Spinal cord (tissue), 10 donors: ENCODE data around the gene TNIK. TPM values are rescaled to one million over a fixed set of nuclear protein-coding genes. Genes with fewer than 3 reads are reported as not detected.

Source experiments
- DNase-seq, 6 donors: peaks; one replicate each; pipeline versions ENCODE4 v3.0.0 to v3.0.0-alpha.2; 2013 to 2015; ENCODE audit warnings: low spot score in 6 of 6, low read depth in 4 of 6
- H3K27ac ChIP-seq: one replicate; pipeline ENCODE4 v1.5.1; 2013; ENCODE audit warnings: low read depth, low read length, control low read depth
- H3K27me3 ChIP-seq: one replicate; pipeline ENCODE4 v1.6.1; 2013; ENCODE audit warnings: low read length; ENCODE audit not compliant: control insufficient read depth, insufficient read depth
- H3K36me3 ChIP-seq: one replicate; pipeline ENCODE4 v1.6.1; 2013; ENCODE audit warnings: low read length; ENCODE audit not compliant: control insufficient read depth, insufficient read depth
- H3K4me1 ChIP-seq: one replicate; pipeline ENCODE4 v1.6.1; 2013; ENCODE audit warnings: low read length; ENCODE audit not compliant: control insufficient read depth, insufficient read depth
- H3K4me3 ChIP-seq: one replicate; pipeline ENCODE4 v1.5.1; 2013; ENCODE audit warnings: low read depth, low read length, control low read depth
- H3K9me3 ChIP-seq: one replicate; pipeline ENCODE4 v1.6.1; 2013; ENCODE audit warnings: low read length; ENCODE audit not compliant: control insufficient read depth, insufficient read depth
- WGBS: methylation state at CpG from one replicate; pipeline ENCODE4 v1.1.5; 2013; ENCODE audit warnings: missing lambda C conversion rate; ENCODE audit not compliant: insufficient coverage; 5-methylcytosine and 5-hydroxymethylcytosine counted together
- polyA plus RNA-seq, 2 donors: library from polyadenylated mRNA; unstranded; fragments of 120-200 nt; gene quantifications; one replicate each; pipeline ENCODE4 v1.2.1, GENCODE V29; 2013; ENCODE audit not compliant: insufficient read length in 2 of 2
- total RNA-seq, 2 donors: library from RNA; depleted of rRNA in 1 of 2; stranded (reverse); fragments of 120-200 nt in 1 of 2; fragments of >200 nt in 1 of 2; gene quantifications; one replicate each; pipeline versions ENCODE4 v1.2.3 to v1.2.4, GENCODE V29; 2013 to 2014
- donor health status: healthy.

Gene TNIK
- total and polyA plus RNA-seq, 4 donors = 38.3 to 105 (median 88.5) TPM

DNA sequence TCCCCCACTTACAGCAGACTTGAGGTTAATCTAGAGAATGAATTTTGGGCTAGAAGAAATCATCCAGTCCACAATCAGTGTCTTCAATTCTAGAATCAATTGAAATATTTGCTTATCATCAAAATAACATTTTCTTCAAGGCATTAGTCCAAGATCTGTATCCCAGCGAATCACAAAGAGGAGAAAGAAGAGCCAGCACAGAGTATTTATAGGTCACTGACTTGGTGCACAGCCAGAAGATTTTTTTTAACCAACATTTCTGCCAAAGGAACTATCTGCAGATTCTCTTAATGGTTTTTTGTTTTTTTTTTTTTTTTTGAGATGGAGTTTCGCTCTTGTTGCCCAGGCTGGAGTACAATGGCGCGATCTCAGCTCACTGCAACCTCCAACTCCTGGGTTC is 178.2 kb downstream of the TNIK start:
- peaks cover 10% of the 10 kb centered on the region for H3K4me1 ChIP-seq
- no peaks in the 10 kb centered on the region for H3K9me3 ChIP-seq
- no peaks in the 10 kb centered on the region for H3K27me3 ChIP-seq
- no peaks in the 10 kb centered on the region for H3K36me3 ChIP-seq
- WGBS = 14% methylated on average over 1 of the region's 4 CpGs
- DNase-seq = peak in 2 of 6 donors; percentile 61 to 87
- H3K27ac ChIP-seq = no peak overlapping the region
- no peak overlapping the region for H3K4me3 ChIP-seq

- no peaks in the 10 kb centered on the region for H3K27me3 ChIP-seq
- DNase-seq = no peak
- no peak overlapping the region for H3K27ac ChIP-seq
- no CpG with 5 or more reads among the region's 2 CpGs for WGBS
- peaks cover 10% of the 10 kb centered on the region for H3K4me1 ChIP-seq
- H3K4me3 ChIP-seq = no peak overlapping the region
- H3K9me3 ChIP-seq = no peaks in the 10 kb centered on the region
- no peaks in the 10 kb centered on the region for H3K36me3 ChIP-seq
These were observed 178.8 kb downstream of the TNIK start for GRCh38 chr3:171281256-171281992.

DNA sequence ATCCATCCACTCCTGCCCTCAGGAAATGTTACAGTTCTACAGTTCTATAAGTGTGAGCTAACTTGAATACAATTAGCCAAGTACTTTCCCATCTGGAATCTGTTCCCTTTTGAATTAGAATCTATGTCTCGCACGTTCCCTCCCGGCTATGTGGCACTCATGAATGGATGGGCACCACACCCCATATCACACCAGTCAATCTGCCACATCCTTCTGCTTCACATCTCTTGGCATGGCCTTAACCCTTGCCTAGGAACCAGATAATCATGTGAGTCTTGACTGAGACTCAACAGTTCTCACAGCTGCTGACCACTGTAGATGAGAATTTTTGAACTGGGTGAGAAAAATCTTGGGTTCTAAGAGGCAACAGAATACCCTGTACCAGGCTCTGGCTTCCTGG is 180.2 kb downstream of the TNIK start:
- H3K27ac ChIP-seq = no peak overlapping the region
- H3K9me3 ChIP-seq = no peaks in the 10 kb centered on the region
- H3K4me3 ChIP-seq = no peak overlapping the region
- peaks cover 10% of the 10 kb centered on the region for H3K4me1 ChIP-seq
- H3K36me3 ChIP-seq = no peaks in the 10 kb centered on the region
- H3K27me3 ChIP-seq = no peaks in the 10 kb centered on the region
- WGBS = 60% methylated on average over 3 of the region's 3 CpGs
- no peak for DNase-seq

GRCh38 chr3:171278299-171278590 is 182.0 kb downstream of the TNIK start:
- Histone ChIP-seq H3K4me3 (no peak overlapping the region), H3K4me1 (peaks cover 5% of the 10 kb centered on the region), H3K27me3 (no peaks in the 10 kb centered on the region), H3K36me3 (no peaks in the 10 kb centered on the region), H3K9me3 (no peaks in the 10 kb centered on the region), H3K27ac (no peak overlapping the region)
- no peak for DNase-seq

DNA sequence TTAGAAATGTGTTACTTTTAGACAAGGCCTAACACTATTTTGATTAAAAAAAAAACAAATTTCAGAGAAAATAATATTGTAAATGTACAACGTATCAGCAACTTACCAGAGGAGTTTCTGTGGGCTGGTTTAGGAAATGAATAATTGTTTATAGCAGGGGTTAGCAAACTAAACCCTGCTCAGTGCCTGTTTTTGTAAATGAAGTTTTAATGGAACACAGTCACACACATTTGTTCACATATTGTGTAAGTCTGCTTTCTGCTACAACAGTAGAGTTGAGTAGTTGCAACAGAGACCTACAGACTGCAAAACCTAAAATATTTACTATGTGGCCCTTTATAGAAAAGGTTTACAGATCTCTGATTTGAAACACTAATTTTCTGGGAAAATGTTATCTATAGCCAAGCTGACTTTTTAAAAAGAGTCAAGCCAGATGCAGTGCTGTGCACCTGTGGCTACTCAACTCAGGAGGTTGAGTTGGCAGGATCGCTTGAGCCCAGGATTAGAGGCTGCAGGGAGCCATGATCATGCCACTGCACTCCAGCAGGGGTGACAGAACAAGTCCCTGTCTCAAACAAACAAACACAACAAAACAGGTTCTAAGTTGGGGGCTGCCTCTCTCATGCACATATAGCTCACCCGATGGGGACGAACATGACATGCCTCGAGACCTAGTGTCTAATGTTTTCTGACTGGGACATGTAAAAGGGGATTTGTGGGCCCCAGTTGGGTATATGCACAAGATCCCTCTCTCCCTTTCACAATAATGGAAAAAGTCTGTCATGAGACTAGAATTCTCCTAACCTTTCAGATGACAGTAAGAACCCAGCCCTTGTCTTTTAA is 182.5 kb downstream of the TNIK start:
- WGBS = 50% methylated on average over 1 of the region's 5 CpGs
- H3K9me3 ChIP-seq = no peaks in the 10 kb centered on the region
- H3K27me3 ChIP-seq = no peaks in the 10 kb centered on the region
- H3K4me3 ChIP-seq = no peak overlapping the region
- DNase-seq = no peak
- peaks cover 5% of the 10 kb centered on the region for H3K4me1 ChIP-seq
- H3K36me3 ChIP-seq = no peaks in the 10 kb centered on the region
- no peak overlapping the region for H3K27ac ChIP-seq

GRCh38 chr3:171276923-171277322 is 183.3 kb downstream of the TNIK start:
- Histone ChIP-seq H3K27ac (no peak overlapping the region), H3K4me3 (no peak overlapping the region), H3K27me3 (no peaks in the 10 kb centered on the region), H3K36me3 (no peaks in the 10 kb centered on the region), H3K4me1 (no peaks in the 10 kb centered on the region), H3K9me3 (no peaks in the 10 kb centered on the region)
- no peak for DNase-seq
- 57% methylated on average over 2 of the region's 3 CpGs for WGBS

GRCh38 chr3:171274222-171274621 is 186.0 kb downstream of the TNIK start:
- no peaks in the 10 kb centered on the region for H3K4me1 ChIP-seq
- H3K9me3 ChIP-seq = no peaks in the 10 kb centered on the region
- H3K27me3 ChIP-seq = no peaks in the 10 kb centered on the region
- no peak for DNase-seq
- H3K27ac ChIP-seq = no peak overlapping the region
- no peaks in the 10 kb centered on the region for H3K36me3 ChIP-seq
- WGBS = no CpG with 5 or more reads among the region's 1 CpG
- H3K4me3 ChIP-seq = no peak overlapping the region

- Histone ChIP-seq H3K4me3 (no peak overlapping the region), H3K36me3 (no peaks in the 10 kb centered on the region), H3K4me1 (peaks cover 6% of the 10 kb centered on the region), H3K27me3 (no peaks in the 10 kb centered on the region), H3K9me3 (no peaks in the 10 kb centered on the region), H3K27ac (no peak overlapping the region)
- WGBS = 92% methylated on average over 2 of the region's 2 CpGs
- DNase-seq = no peak
These were observed 189.7 kb downstream of the TNIK start for GRCh38 chr3:171270541-171270940.

DNA sequence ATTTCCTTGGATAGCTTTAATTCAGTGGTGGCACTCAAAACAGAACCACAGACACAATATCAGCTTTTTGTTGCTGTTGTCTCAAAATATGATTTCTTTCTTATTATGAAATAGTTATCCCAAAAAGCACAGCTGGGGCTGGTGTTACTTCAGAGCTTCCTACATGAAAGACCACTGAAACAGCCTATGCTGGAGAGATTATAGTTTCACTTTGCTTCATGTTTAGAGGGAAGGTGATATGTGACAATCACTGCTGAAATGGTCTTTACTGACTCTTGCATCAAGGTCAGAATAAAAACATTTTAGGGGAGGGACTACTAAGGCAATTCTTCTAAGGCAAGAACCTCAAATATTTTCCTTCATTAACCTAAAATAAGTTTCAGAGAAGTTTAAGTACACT is 190.7 kb downstream of the TNIK start:
- no peak for DNase-seq
- Histone ChIP-seq H3K4me3 (no peak overlapping the region), H3K27ac (no peak overlapping the region), H3K9me3 (no peaks in the 10 kb centered on the region), H3K36me3 (no peaks in the 10 kb centered on the region), H3K27me3 (no peaks in the 10 kb centered on the region), H3K4me1 (peaks cover 6% of the 10 kb centered on the region)

- no peak overlapping the region for H3K4me3 ChIP-seq
- 25% methylated on average over 1 of the region's 1 CpG for WGBS
- peak in 1 of 6 donors; percentile 59 for DNase-seq
- peaks cover 6% of the 10 kb centered on the region for H3K4me1 ChIP-seq
- H3K9me3 ChIP-seq = no peaks in the 10 kb centered on the region
- H3K36me3 ChIP-seq = no peaks in the 10 kb centered on the region
- no peaks in the 10 kb centered on the region for H3K27me3 ChIP-seq
- peak overlapping the region; percentile 36 for H3K27ac ChIP-seq
These were observed 191.5 kb downstream of the TNIK start for GRCh38 chr3:171268677-171269076.
